ENCODE results near the gene BCKDHA. TPM values are rescaled to one million over a fixed set of nuclear protein-coding genes. Genes with fewer than 3 reads are reported as not detected.
"Not testable (repeated sequence)": the region's sequence is repeated elsewhere in the genome, so short reads cannot be mapped to it uniquely, and the experiment has no call there.

BCKDHA gene
- total and polyA plus RNA-seq, 2 donors, result 28.8 to 37.7 TPM

DNA sequence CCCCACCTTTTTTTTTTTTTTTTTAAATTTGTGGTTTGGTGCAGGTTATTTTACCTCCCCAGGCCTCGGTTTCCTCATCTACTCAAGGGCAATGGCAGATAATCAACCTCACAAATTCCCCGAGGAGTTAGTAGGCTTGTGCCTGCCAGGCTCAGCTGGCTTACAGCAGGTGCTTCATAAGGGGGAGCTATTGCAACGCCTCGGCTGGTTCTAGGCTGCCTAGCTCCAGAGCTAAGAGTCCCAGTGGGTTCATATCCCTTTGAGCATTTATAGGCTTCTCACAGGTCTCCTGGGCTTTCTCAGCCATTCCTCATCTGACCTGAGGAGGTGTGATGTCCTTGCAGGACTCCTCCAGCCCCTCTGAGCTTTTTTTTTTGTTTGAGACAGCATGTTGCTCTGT, 10.6 kb downstream of the BCKDHA start:
- 94% methylated on average over 4 of the region's 4 CpGs for WGBS
- Histone ChIP-seq H3K4me1 (ENCODE audit: control insufficient read depth in 2 of 2, insufficient read depth in 2 of 2, low read length in 2 of 2) (no peaks in the 10 kb centered on the region), H3K4me3 (ENCODE audit: low read length in 2 of 2) (no peak overlapping the region), H3K9me3 (ENCODE audit: control insufficient read depth in 2 of 2, insufficient read depth in 1 of 2, low read length in 1 of 2) (no peaks in the 10 kb centered on the region), H3K36me3 (ENCODE audit: control insufficient read depth in 2 of 2, insufficient read depth in 2 of 2, low read length in 1 of 2) (peaks cover 3 to 30% of the 10 kb centered on the region in 2 donors), H3K27me3 (ENCODE audit: control insufficient read depth in 2 of 2, insufficient read depth in 1 of 2, low read length in 1 of 2) (no peaks in the 10 kb centered on the region), H3K27ac (ENCODE audit: low read depth in 1 of 2, low read length in 1 of 2) (no peak overlapping the region)
- no peak for DNase-seq (ENCODE audit: low read depth in 6 of 9, low spot score in 9 of 9)

DNA sequence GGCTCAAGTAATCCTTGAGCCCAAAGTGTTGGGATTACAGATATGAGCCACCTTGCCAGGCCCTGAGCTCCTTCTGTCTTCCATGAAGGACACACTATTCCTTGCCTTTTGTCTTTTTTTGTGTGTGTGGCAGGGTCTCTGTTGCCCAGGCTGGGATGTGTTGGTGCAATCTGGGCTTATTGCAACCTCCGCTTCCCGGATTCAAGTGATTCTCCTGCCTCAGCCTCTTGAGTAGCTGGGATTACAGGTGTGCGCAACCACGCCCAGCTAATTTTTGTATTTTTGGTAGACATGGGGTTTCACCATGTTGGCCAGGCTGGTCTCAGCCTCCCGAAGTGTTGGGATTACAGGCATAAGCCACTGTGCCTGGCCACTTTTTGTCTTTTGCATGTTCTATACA, 11.2 kb downstream of the BCKDHA start:
- DNase-seq (ENCODE audit: low read depth in 6 of 9, low spot score in 9 of 9); H3K9me3 ChIP-seq (ENCODE audit: control insufficient read depth in 2 of 2, insufficient read depth in 1 of 2, low read length in 1 of 2); H3K4me1 ChIP-seq (ENCODE audit: control insufficient read depth in 2 of 2, insufficient read depth in 2 of 2, low read length in 2 of 2); H3K4me3 ChIP-seq (ENCODE audit: low read length in 2 of 2); H3K27ac ChIP-seq (ENCODE audit: low read depth in 1 of 2, low read length in 1 of 2); H3K27me3 ChIP-seq (ENCODE audit: control insufficient read depth in 2 of 2, insufficient read depth in 1 of 2, low read length in 1 of 2): not testable (repeated sequence)
- WGBS, result 96% methylated on average over 5 of the region's 5 CpGs
- peaks cover 8 to 31% of the 10 kb centered on the region in 2 donors for H3K36me3 ChIP-seq (ENCODE audit: control insufficient read depth in 2 of 2, insufficient read depth in 2 of 2, low read length in 1 of 2)

DNA sequence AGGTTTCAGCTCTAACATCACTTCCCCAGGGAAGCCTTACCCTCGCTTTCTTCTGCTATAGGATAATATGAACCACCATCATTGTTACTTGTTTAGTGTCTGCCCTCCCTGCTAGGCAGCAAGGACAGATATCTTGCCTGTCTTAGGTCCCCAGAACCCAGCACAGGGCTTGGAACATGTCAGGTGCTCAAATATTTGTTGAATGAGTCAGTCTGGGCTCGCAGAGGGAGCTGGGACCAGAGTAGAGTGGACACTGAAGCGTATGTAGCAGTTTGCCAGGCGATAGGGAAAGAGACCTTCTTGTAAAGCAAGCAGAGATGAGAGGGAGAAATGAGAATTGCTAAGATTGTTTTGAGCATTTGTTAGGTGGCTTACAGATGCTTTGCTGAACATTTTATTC, 11.7 kb downstream of the BCKDHA start:
- no peaks in the 10 kb centered on the region for H3K4me1 ChIP-seq (ENCODE audit: control insufficient read depth in 2 of 2, insufficient read depth in 2 of 2, low read length in 2 of 2)
- 93% methylated on average over 4 of the region's 4 CpGs for WGBS
- H3K27me3 ChIP-seq (ENCODE audit: control insufficient read depth in 2 of 2, insufficient read depth in 1 of 2, low read length in 1 of 2), result no peaks in the 10 kb centered on the region
- no peaks in the 10 kb centered on the region for H3K9me3 ChIP-seq (ENCODE audit: control insufficient read depth in 2 of 2, insufficient read depth in 1 of 2, low read length in 1 of 2)
- DNase-seq (ENCODE audit: low read depth in 6 of 9, low spot score in 9 of 9), result no peak
- H3K4me3 ChIP-seq (ENCODE audit: low read length in 2 of 2), result no peak overlapping the region
- H3K27ac ChIP-seq (ENCODE audit: low read depth in 1 of 2, low read length in 1 of 2), result no peak overlapping the region
- H3K36me3 ChIP-seq (ENCODE audit: control insufficient read depth in 2 of 2, insufficient read depth in 2 of 2, low read length in 1 of 2), result peaks cover 11 to 35% of the 10 kb centered on the region in 2 donors

DNA sequence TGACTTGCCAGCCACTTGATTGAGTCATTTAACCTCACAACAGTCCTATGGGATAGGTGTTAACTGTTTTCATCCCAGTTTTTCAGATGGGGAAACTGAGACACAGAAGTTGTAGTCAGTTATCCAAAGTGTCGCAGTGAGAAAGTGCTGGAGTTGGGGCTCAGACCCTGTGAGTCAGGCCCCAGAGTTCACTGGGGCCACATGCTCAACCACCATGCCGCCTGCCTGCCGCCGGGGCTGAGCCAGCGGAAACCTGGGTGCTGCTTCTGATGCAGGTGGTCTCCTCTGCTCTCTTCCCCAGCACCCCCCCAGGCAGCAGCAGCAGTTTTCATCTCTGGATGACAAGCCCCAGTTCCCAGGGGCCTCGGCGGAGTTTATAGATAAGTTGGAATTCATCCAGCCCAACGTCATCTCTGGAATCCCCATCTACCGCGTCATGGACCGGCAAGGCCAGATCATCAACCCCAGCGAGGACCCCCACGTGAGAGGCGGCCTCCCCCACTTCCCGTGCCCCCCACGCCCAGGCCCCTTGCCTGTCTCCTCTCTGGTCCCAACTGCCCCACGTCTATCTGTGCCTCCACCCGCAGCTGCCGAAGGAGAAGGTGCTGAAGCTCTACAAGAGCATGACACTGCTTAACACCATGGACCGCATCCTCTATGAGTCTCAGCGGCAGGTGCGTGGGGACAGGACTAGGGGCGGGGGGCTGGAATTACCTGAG, 12.9 kb downstream of the BCKDHA start:
- H3K27me3 ChIP-seq (ENCODE audit: control insufficient read depth in 2 of 2, insufficient read depth in 1 of 2, low read length in 1 of 2), result no peaks in the 10 kb centered on the region

DNA sequence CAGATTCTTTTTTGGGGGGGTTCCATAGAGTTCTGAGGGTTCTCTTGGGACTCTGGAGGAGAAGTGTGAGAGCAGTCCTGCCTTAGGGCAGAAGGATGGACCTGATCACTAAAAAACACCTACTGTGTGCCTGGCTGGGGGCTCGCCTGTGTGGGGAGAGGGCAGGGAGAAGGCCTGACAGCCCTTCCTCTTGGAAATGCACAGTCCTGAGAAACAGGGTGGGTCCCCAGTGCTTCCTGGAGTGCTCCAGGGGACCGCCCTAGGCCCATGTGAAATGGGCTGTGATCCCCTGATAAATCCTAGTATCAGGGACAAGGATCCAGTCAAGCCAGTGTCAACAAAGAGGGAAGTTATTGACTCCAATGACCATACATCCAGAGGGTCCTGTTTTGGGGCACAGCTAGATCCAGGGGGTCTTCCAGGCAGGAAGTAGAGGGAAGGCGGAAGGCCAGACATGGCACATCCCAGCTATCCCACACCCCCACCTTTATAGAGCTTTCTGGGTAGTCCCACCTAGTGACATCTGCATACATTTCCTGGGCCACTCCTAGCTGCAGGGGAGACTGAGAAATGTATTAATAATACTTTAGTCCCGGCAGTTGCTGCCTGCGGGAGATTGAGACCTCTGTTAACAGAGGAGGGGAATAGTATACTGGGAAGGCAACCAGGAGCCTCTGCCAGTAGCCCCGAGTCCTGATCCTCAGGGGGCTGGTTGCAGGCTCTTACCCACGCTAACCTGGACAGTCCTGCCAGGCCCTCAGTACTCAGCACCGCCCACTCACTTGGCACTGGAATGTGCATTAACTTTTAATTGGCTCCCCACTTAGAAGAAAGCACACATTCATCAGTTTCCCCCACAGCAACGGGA, 13.7 kb downstream of the BCKDHA start:
- WGBS, result 82% methylated on average over 9 of the region's 9 CpGs
- Histone ChIP-seq H3K9me3 (ENCODE audit: control insufficient read depth in 2 of 2, insufficient read depth in 1 of 2, low read length in 1 of 2) (no peaks in the 10 kb centered on the region), H3K36me3 (ENCODE audit: control insufficient read depth in 2 of 2, insufficient read depth in 2 of 2, low read length in 1 of 2) (peaks cover 26 to 51% of the 10 kb centered on the region in 2 donors), H3K4me3 (ENCODE audit: low read length in 2 of 2) (no peak overlapping the region), H3K4me1 (ENCODE audit: control insufficient read depth in 2 of 2, insufficient read depth in 2 of 2, low read length in 2 of 2) (no peaks in the 10 kb centered on the region), H3K27me3 (ENCODE audit: control insufficient read depth in 2 of 2, insufficient read depth in 1 of 2, low read length in 1 of 2) (no peaks in the 10 kb centered on the region), H3K27ac (ENCODE audit: low read depth in 1 of 2, low read length in 1 of 2) (no peak overlapping the region)
- DNase-seq (ENCODE audit: low read depth in 6 of 9, low spot score in 9 of 9), result no peak

More for the DNA sequence above, 12.9 kb downstream of the BCKDHA start:
- Histone ChIP-seq H3K36me3 (ENCODE audit: control insufficient read depth in 2 of 2, insufficient read depth in 2 of 2, low read length in 1 of 2) (peaks cover 23 to 47% of the 10 kb centered on the region in 2 donors), H3K9me3 (ENCODE audit: control insufficient read depth in 2 of 2, insufficient read depth in 1 of 2, low read length in 1 of 2) (no peaks in the 10 kb centered on the region), H3K4me1 (ENCODE audit: control insufficient read depth in 2 of 2, insufficient read depth in 2 of 2, low read length in 2 of 2) (no peaks in the 10 kb centered on the region), H3K27ac (ENCODE audit: low read depth in 1 of 2, low read length in 1 of 2) (no peak overlapping the region), H3K4me3 (ENCODE audit: low read length in 2 of 2) (no peak overlapping the region)
- no peak for DNase-seq (ENCODE audit: low read depth in 6 of 9, low spot score in 9 of 9)
- WGBS, result 96% methylated on average over 23 of the region's 23 CpGs

DNA sequence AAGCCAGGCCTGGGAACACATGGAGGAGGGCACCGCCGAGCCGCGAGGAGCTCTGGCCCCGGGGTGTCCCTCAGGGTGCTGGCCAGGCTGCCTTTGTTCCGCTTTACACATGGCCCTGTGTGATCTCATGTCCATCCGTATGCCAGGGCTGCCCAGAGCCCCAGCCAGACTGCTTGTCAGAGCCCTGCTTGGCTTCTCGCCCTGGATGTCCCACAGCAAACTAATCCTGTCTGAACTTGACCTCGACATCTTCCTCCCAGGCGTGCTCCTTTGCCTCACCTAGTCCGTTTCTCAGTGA, 14.3 kb downstream of the BCKDHA start:
- Histone ChIP-seq H3K27me3 (ENCODE audit: control insufficient read depth in 2 of 2, insufficient read depth in 1 of 2, low read length in 1 of 2) (no peaks in the 10 kb centered on the region), H3K9me3 (ENCODE audit: control insufficient read depth in 2 of 2, insufficient read depth in 1 of 2, low read length in 1 of 2) (no peaks in the 10 kb centered on the region), H3K27ac (ENCODE audit: low read depth in 1 of 2, low read length in 1 of 2) (no peak overlapping the region), H3K4me1 (ENCODE audit: control insufficient read depth in 2 of 2, insufficient read depth in 2 of 2, low read length in 2 of 2) (no peaks in the 10 kb centered on the region), H3K36me3 (ENCODE audit: control insufficient read depth in 2 of 2, insufficient read depth in 2 of 2, low read length in 1 of 2) (peaks cover 27 to 57% of the 10 kb centered on the region in 2 donors), H3K4me3 (ENCODE audit: low read length in 2 of 2) (no peak overlapping the region)
- DNase-seq (ENCODE audit: low read depth in 6 of 9, low spot score in 9 of 9), result no peak
- 80% methylated on average over 11 of the region's 11 CpGs for WGBS

DNA sequence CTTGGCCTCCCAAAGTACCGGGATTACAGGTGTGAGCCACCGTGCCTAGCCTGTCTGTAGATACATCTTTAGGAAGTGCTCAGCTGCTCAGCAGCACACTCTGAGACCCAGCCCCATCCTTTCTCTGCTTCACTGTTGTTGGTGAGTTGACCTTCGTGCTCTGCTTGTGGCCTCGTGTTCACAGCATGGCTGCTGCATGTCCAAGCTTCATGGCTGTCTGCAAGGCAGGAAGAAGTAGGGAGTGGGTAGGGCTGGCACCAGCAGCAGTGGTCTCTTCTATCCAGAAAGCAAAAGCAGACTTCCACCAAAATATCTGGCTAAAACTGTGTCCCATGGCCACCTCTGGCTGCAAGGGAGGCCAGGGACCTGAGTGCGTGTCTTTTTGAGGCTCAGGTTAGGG, 15.3 kb downstream of the BCKDHA start:
- H3K36me3 ChIP-seq (ENCODE audit: control insufficient read depth in 2 of 2, insufficient read depth in 2 of 2, low read length in 1 of 2), result peaks cover 31 to 58% of the 10 kb centered on the region in 2 donors
- no peaks in the 10 kb centered on the region for H3K27me3 ChIP-seq (ENCODE audit: control insufficient read depth in 2 of 2, insufficient read depth in 1 of 2, low read length in 1 of 2)
- H3K4me3 ChIP-seq (ENCODE audit: low read length in 2 of 2), result no peak overlapping the region
- 98% methylated on average over 5 of the region's 5 CpGs for WGBS
- H3K4me1 ChIP-seq (ENCODE audit: control insufficient read depth in 2 of 2, insufficient read depth in 2 of 2, low read length in 2 of 2), result no peaks in the 10 kb centered on the region
- no peaks in the 10 kb centered on the region for H3K9me3 ChIP-seq (ENCODE audit: control insufficient read depth in 2 of 2, insufficient read depth in 1 of 2, low read length in 1 of 2)
- no peak for DNase-seq (ENCODE audit: low read depth in 6 of 9, low spot score in 9 of 9)
- H3K27ac ChIP-seq (ENCODE audit: low read depth in 1 of 2, low read length in 1 of 2), result no peak overlapping the region

DNA sequence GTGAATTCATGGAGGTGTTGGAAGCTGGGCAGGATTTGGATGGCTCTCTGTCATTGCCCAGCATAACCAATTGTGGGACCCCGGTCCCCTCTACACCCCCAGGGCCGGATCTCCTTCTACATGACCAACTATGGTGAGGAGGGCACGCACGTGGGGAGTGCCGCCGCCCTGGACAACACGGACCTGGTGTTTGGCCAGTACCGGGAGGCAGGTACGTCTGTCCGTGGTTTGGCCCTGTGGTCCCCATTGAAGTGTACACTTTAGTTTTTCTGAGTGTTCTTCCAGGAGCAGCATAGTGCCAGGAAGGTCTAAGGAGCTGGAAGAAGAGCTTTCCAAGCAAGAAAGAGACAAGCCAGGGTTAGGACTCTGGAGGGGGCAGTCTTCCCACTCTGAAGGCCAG, 16.3 kb downstream of the BCKDHA start:
- no peak overlapping the region for H3K27ac ChIP-seq (ENCODE audit: low read depth in 1 of 2, low read length in 1 of 2)
- H3K27me3 ChIP-seq (ENCODE audit: control insufficient read depth in 2 of 2, insufficient read depth in 1 of 2, low read length in 1 of 2), result no peaks in the 10 kb centered on the region
- WGBS, result over 99% methylated on average over 10 of the region's 10 CpGs
- H3K4me1 ChIP-seq (ENCODE audit: control insufficient read depth in 2 of 2, insufficient read depth in 2 of 2, low read length in 2 of 2), result no peaks in the 10 kb centered on the region
- H3K9me3 ChIP-seq (ENCODE audit: control insufficient read depth in 2 of 2, insufficient read depth in 1 of 2, low read length in 1 of 2), result no peaks in the 10 kb centered on the region
- H3K4me3 ChIP-seq (ENCODE audit: low read length in 2 of 2), result no peak overlapping the region
- DNase-seq (ENCODE audit: low read depth in 6 of 9, low spot score in 9 of 9), result no peak
- H3K36me3 ChIP-seq (ENCODE audit: control insufficient read depth in 2 of 2, insufficient read depth in 2 of 2, low read length in 1 of 2), result peaks cover 36 to 63% of the 10 kb centered on the region in 2 donors

DNA sequence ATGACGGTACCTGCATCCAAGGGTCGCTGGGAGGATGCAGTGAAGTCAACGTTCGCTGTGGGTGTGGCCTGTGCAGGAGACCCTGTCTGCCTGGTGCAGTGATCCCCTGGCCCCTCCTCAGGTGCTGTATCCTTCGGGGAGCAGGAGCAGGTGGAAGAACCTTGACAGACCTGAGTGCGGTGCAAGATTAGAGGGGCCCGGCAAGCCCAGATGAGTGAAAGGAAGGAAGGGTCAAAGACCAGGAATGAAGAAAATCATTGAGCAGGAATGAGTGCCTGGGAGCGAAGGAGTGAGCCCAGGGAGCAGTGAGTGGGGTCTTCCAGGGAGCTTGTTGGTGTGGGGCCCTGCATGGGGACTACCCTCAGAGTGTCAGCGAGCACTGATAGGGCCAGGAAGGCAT, 16.8 kb downstream of the BCKDHA start:
- Histone ChIP-seq H3K36me3 (ENCODE audit: control insufficient read depth in 2 of 2, insufficient read depth in 2 of 2, low read length in 1 of 2) (peaks cover 40 to 68% of the 10 kb centered on the region in 2 donors), H3K9me3 (ENCODE audit: control insufficient read depth in 2 of 2, insufficient read depth in 1 of 2, low read length in 1 of 2) (no peaks in the 10 kb centered on the region), H3K4me3 (ENCODE audit: low read length in 2 of 2) (no peak overlapping the region), H3K27me3 (ENCODE audit: control insufficient read depth in 2 of 2, insufficient read depth in 1 of 2, low read length in 1 of 2) (no peaks in the 10 kb centered on the region), H3K27ac (ENCODE audit: low read depth in 1 of 2, low read length in 1 of 2) (no peak overlapping the region), H3K4me1 (ENCODE audit: control insufficient read depth in 2 of 2, insufficient read depth in 2 of 2, low read length in 2 of 2) (no peaks in the 10 kb centered on the region)
- no peak for DNase-seq (ENCODE audit: low read depth in 6 of 9, low spot score in 9 of 9)
- 99% methylated on average over 9 of the region's 9 CpGs for WGBS

Measured in thymus (tissue), 11 donors.